Neural cell (in vitro differentiated cells): Measurements from ENCODE around the gene NTNG1. TPM values are rescaled to one million over a fixed set of nuclear protein-coding genes. Genes with fewer than 3 reads are reported as not detected.

Source experiments
- H2AFZ ChIP-seq: fragments of 200-600, 300-800 bp; sonication (generic), shearing (Covaris generic); 2 replicates; pipeline ENCODE4 v1.6.0; 2014; ENCODE audit warnings: low read depth, mild to moderate bottlenecking, antibody characterized with exemption, low read length, moderate library complexity
- H3F3A ChIP-seq: fragments of 200-600 bp; shearing (Covaris generic); 2 replicates; pipeline ENCODE4 v1.6.1; 2016; ENCODE audit warnings: mild to moderate bottlenecking, moderate library complexity, mixed read lengths, antibody characterized with exemption, low read length; ENCODE audit not compliant: insufficient read depth, poor library complexity, severe bottlenecking
- H3K27ac ChIP-seq: fragments of 200-600, 300-800 bp; sonication (generic), shearing (Covaris generic); 2 replicates; pipeline ENCODE4 v1.5.1; 2014; ENCODE audit warnings: mild to moderate bottlenecking, low read length, moderate library complexity
- H3K27me3 ChIP-seq: fragments of 300-800, 200-600 bp; sonication (generic), shearing (Covaris generic); 2 replicates; pipeline ENCODE4 v1.6.0; 2014; ENCODE audit warnings: mild to moderate bottlenecking, low read depth, low read length, moderate library complexity; ENCODE audit not compliant: insufficient read depth
- H3K36me3 ChIP-seq: fragments of 300-800, 200-600 bp; sonication (generic), shearing (Covaris generic); 2 replicates; pipeline ENCODE4 v1.5.1; 2014; ENCODE audit warnings: mild to moderate bottlenecking, antibody characterized with exemption, low read length, moderate library complexity; ENCODE audit not compliant: insufficient read depth
- H3K4me2 ChIP-seq: fragments of 300-800, 200-600 bp; sonication (generic), shearing (Covaris generic); 2 replicates; pipeline ENCODE4 v1.6.0; 2014; ENCODE audit warnings: mild to moderate bottlenecking, low read length
- H3K4me3 ChIP-seq: fragments of 300-800, 200-600 bp; sonication (generic), shearing (Covaris generic); 2 replicates; pipeline ENCODE4 v1.5.1; 2014; ENCODE audit warnings: mild to moderate bottlenecking, low read length, moderate library complexity
- H3K79me2 ChIP-seq: fragments of 200-600 bp; shearing (Covaris generic); replicated peaks from 2 replicates; pipeline ENCODE4 v1.6.0; 2014; ENCODE audit warnings: mild to moderate bottlenecking, low read length, moderate library complexity; ENCODE audit not compliant: insufficient read depth
- H3K9ac ChIP-seq: fragments of 300-800, 200-600 bp; sonication (generic), shearing (Covaris generic); 2 replicates; pipeline ENCODE4 v1.6.1; 2016; ENCODE audit warnings: mild to moderate bottlenecking, low read length, mixed read lengths
- H3K9me2 ChIP-seq: fragments of 200-600 bp; shearing (Covaris generic); 2 replicates; pipeline ENCODE4 v1.6.1; 2016; ENCODE audit warnings: mild to moderate bottlenecking, low read length, mixed read lengths; ENCODE audit not compliant: insufficient read depth
- H3K9me3 ChIP-seq: fragments of 200-600, 300-800 bp; sonication (generic), shearing (Covaris generic); 2 replicates; pipeline ENCODE4 v1.6.1; 2016; ENCODE audit warnings: mild to moderate bottlenecking, mixed run types, low read length, moderate library complexity, mixed read lengths
- H4K20me1 ChIP-seq: fragments of 200-600 bp; shearing (Covaris generic); 2 replicates; pipeline ENCODE4 v1.6.1; 2016; ENCODE audit warnings: mild to moderate bottlenecking, mixed run types; ENCODE audit not compliant: insufficient read depth
- EP300 ChIP-seq: fragments of 450-650 bp; conservative IDR thresholded peaks from 2 replicates; pipeline ENCODE4 v1.6.1; 2014; ENCODE audit warnings: antibody characterized with exemption, mild to moderate bottlenecking, moderate library complexity; ENCODE audit not compliant: poor library complexity, severe bottlenecking
- EZH2 ChIP-seq: fragments of 200-600, 300-800 bp; shearing (Covaris generic), sonication (generic); IDR thresholded peaks from 2 replicates; pipeline ENCODE4 v1.6.1; 2014; ENCODE audit warnings: antibody characterized with exemption, low read length, borderline replicate concordance, mild to moderate bottlenecking; ENCODE audit not compliant: insufficient read depth, poor library complexity, severe bottlenecking
- MXI1 ChIP-seq: fragments of 450-650 bp; conservative IDR thresholded peaks from 2 replicates; pipeline ENCODE4 v1.6.1; 2014; ENCODE audit warnings: antibody characterized with exemption, mild to moderate bottlenecking; ENCODE audit not compliant: poor library complexity, severe bottlenecking
- POLR2AphosphoS5 ChIP-seq: IDR thresholded peaks from 2 replicates; pipeline ENCODE4 v1.6.1; 2012
- RAD21 ChIP-seq: fragments of 450-650 bp; conservative IDR thresholded peaks from 2 replicates; pipeline ENCODE4 v1.6.1; 2014; ENCODE audit warnings: antibody characterized with exemption, mild to moderate bottlenecking, moderate library complexity
- SMC3 ChIP-seq: fragments of 450-650 bp; conservative IDR thresholded peaks from 2 replicates; pipeline ENCODE4 v1.6.1; 2014; ENCODE audit warnings: antibody characterized with exemption, mild to moderate bottlenecking, moderate library complexity; ENCODE audit not compliant: poor library complexity
- TAF1 ChIP-seq: IDR thresholded peaks from 2 replicates; pipeline ENCODE4 v1.6.1; 2012; ENCODE audit warnings: low read depth
- polyA plus RNA-seq: library from polyadenylated mRNA; depleted of rRNA; stranded (reverse); fragments of >200 nt; gene quantifications from 2 replicates; pipeline ENCODE4 v1.2.3, GENCODE V29; 2014
- TF ChIP-seq, protein P1 (sequence below): IDR thresholded peaks from 2 replicates; pipeline ENCODE4 v1.6.1; 2012; ENCODE audit warnings: borderline replicate concordance
- TF ChIP-seq, protein P2 (sequence below): fragments of 450-650 bp; IDR thresholded peaks from 2 replicates; pipeline ENCODE4 v1.5.1; 2014; ENCODE audit warnings: antibody characterized with exemption, mild to moderate bottlenecking, moderate library complexity; ENCODE audit not compliant: poor library complexity, severe bottlenecking

The NTNG1 gene
- polyA plus RNA-seq, 1 donor from 2014 or later: not detected

DNA sequence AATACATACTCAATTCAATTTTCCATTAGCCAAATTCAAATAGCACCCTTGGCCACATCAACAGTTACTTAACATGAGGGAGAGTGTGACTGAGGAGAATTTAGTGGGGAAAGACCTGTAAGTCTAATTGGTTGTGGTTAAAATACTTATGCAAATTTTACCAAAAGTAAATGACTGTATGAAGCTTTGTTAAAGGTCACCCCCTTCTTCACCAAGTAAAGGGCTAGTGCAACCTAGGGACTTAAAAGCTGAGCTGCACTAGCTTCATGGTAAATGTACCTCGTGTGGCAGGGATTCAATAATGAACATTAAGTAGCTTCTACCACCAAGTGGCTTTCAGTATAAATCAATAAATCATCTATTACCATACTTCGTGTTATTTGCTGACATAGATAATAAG, 372.0 kb downstream of the NTNG1 start:
- no peak for TF ChIP-seq RAD21
- TF ChIP-seq, protein P1, sequence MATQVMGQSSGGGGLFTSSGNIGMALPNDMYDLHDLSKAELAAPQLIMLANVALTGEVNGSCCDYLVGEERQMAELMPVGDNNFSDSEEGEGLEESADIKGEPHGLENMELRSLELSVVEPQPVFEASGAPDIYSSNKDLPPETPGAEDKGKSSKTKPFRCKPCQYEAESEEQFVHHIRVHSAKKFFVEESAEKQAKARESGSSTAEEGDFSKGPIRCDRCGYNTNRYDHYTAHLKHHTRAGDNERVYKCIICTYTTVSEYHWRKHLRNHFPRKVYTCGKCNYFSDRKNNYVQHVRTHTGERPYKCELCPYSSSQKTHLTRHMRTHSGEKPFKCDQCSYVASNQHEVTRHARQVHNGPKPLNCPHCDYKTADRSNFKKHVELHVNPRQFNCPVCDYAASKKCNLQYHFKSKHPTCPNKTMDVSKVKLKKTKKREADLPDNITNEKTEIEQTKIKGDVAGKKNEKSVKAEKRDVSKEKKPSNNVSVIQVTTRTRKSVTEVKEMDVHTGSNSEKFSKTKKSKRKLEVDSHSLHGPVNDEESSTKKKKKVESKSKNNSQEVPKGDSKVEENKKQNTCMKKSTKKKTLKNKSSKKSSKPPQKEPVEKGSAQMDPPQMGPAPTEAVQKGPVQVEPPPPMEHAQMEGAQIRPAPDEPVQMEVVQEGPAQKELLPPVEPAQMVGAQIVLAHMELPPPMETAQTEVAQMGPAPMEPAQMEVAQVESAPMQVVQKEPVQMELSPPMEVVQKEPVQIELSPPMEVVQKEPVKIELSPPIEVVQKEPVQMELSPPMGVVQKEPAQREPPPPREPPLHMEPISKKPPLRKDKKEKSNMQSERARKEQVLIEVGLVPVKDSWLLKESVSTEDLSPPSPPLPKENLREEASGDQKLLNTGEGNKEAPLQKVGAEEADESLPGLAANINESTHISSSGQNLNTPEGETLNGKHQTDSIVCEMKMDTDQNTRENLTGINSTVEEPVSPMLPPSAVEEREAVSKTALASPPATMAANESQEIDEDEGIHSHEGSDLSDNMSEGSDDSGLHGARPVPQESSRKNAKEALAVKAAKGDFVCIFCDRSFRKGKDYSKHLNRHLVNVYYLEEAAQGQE: no peak
- no peak for TF ChIP-seq EZH2
- no peak for TF ChIP-seq MXI1
- TF ChIP-seq EP300: no peak
- TF ChIP-seq TAF1: no peak
- no peaks in the 10 kb centered on the region for H4K20me1 ChIP-seq
- no peaks in the 10 kb centered on the region for H3K9me2 ChIP-seq
- H3K79me2 ChIP-seq: no peaks in the 10 kb centered on the region
- no peaks in the 10 kb centered on the region for H3F3A ChIP-seq
- no peak overlapping the region for H3K4me3 ChIP-seq
- no peak overlapping the region for H3K4me2 ChIP-seq
- no peak overlapping the region for H3K27ac ChIP-seq
- H3K9me3 ChIP-seq: no peaks in the 10 kb centered on the region
- no peaks in the 10 kb centered on the region for H3K36me3 ChIP-seq
- no peak overlapping the region for H2AFZ ChIP-seq
- no peak overlapping the region for H3K9ac ChIP-seq
- no peaks in the 10 kb centered on the region for H3K27me3 ChIP-seq

DNA sequence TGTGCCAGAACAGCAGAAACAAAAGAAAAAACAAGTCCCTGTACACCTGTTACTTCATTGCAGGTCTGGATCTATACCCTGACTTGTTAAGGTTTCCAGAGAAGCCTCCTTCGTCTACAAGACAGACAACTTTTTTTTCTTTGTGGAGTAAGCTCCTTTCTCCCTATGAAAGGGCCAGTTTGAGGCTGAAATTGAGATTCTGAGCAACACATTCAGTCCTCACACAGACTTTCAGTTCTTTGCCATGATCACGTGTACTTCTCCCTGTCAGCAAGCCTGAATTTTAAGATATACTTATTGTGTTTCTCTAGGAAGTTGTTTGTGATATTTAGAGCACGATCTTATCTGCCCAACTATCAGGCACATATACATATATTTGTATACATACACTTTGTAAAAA, 374.0 kb downstream of the NTNG1 start:
- H3K4me2 ChIP-seq: no peak overlapping the region
- H3K36me3 ChIP-seq: no peaks in the 10 kb centered on the region
- no peaks in the 10 kb centered on the region for H3K79me2 ChIP-seq
- H3F3A ChIP-seq: no peaks in the 10 kb centered on the region
- no peak overlapping the region for H3K9ac ChIP-seq
- TF ChIP-seq SMC3 (no peak), MXI1 (no peak), EZH2 (no peak), EP300 (no peak), TAF1 (no peak), POLR2AphosphoS5 (no peak), RAD21 (no peak)
- TF ChIP-seq, protein P1: no peak
- TF ChIP-seq, protein P2, sequence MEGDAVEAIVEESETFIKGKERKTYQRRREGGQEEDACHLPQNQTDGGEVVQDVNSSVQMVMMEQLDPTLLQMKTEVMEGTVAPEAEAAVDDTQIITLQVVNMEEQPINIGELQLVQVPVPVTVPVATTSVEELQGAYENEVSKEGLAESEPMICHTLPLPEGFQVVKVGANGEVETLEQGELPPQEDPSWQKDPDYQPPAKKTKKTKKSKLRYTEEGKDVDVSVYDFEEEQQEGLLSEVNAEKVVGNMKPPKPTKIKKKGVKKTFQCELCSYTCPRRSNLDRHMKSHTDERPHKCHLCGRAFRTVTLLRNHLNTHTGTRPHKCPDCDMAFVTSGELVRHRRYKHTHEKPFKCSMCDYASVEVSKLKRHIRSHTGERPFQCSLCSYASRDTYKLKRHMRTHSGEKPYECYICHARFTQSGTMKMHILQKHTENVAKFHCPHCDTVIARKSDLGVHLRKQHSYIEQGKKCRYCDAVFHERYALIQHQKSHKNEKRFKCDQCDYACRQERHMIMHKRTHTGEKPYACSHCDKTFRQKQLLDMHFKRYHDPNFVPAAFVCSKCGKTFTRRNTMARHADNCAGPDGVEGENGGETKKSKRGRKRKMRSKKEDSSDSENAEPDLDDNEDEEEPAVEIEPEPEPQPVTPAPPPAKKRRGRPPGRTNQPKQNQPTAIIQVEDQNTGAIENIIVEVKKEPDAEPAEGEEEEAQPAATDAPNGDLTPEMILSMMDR: no peak
- H3K27ac ChIP-seq: no peak overlapping the region
- H4K20me1 ChIP-seq: no peaks in the 10 kb centered on the region
- no peak overlapping the region for H2AFZ ChIP-seq
- H3K9me3 ChIP-seq: no peaks in the 10 kb centered on the region
- H3K4me3 ChIP-seq: no peak overlapping the region
- no peaks in the 10 kb centered on the region for H3K27me3 ChIP-seq
- no peaks in the 10 kb centered on the region for H3K9me2 ChIP-seq
